ENCODE results near the gene CCDC102B.
A peak's percentile ranks its signal among the peaks of the same experiment; 100 is the strongest.
"Not testable (repeated sequence)": the region's sequence is repeated elsewhere in the genome, so short reads cannot be mapped to it uniquely, and the experiment has no call there.

The CCDC102B gene

GRCh38 chr18:68830256-68831045 lies 32.6 kb downstream of the CCDC102B start:
- no peak for FAIRE-seq

GRCh38 chr18:68833756-68834155 lies 35.9 kb downstream of the CCDC102B start:
- FAIRE-seq: no peak

GRCh38 chr18:68837665-68838451 lies 40.0 kb downstream of the CCDC102B start:
- no peak for FAIRE-seq

- FAIRE-seq: no peak
These were observed 41.8 kb downstream of the CCDC102B start for GRCh38 chr18:68839701-68840100.

- no peak for FAIRE-seq
These were observed 42.8 kb downstream of the CCDC102B start for GRCh38 chr18:68840554-68841263.

GRCh38 chr18:68841301-68841700 lies 43.4 kb downstream of the CCDC102B start:
- FAIRE-seq: no peak

GRCh38 chr18:68842951-68843350 lies 45.1 kb downstream of the CCDC102B start:
- no peak for FAIRE-seq

- FAIRE-seq: no peak
These were observed 45.7 kb downstream of the CCDC102B start for GRCh38 chr18:68843473-68844089.

GRCh38 chr18:68847219-68847837 lies 49.4 kb downstream of the CCDC102B start:
- FAIRE-seq: peak; percentile 94

- no peak for FAIRE-seq
These were observed 50.4 kb downstream of the CCDC102B start for GRCh38 chr18:68848242-68848641.

- no peak for FAIRE-seq
These were observed 57.0 kb downstream of the CCDC102B start for GRCh38 chr18:68854786-68855391.

- no peak for FAIRE-seq
These were observed 57.6 kb downstream of the CCDC102B start for GRCh38 chr18:68855491-68855890.

- FAIRE-seq: no peak
These were observed 63.5 kb downstream of the CCDC102B start for GRCh38 chr18:68861365-68861764.

- FAIRE-seq: no peak
These were observed 67.1 kb downstream of the CCDC102B start for GRCh38 chr18:68865021-68865420.

GRCh38 chr18:68865503-68865902 lies 67.6 kb downstream of the CCDC102B start:
- no peak for FAIRE-seq

- no peak for FAIRE-seq
These were observed 75.1 kb downstream of the CCDC102B start for GRCh38 chr18:68873003-68873402.

GRCh38 chr18:68874361-68874760 lies 76.5 kb downstream of the CCDC102B start:
- FAIRE-seq: no peak

GRCh38 chr18:68879947-68880346 lies 82.1 kb downstream of the CCDC102B start:
- FAIRE-seq: not testable (repeated sequence)

- no peak for FAIRE-seq
These were observed 89.5 kb downstream of the CCDC102B start for GRCh38 chr18:68887410-68887809.

- no peak for FAIRE-seq
These were observed 95.5 kb downstream of the CCDC102B start for GRCh38 chr18:68893354-68893753.

GRCh38 chr18:68897286-68897685 lies 99.4 kb downstream of the CCDC102B start:
- FAIRE-seq: no peak

GRCh38 chr18:68909579-68909978 lies 111.7 kb downstream of the CCDC102B start:
- no peak for FAIRE-seq
